ENCODE data around the gene FMO1. TPM values are rescaled to one million over a fixed set of nuclear protein-coding genes. Genes with fewer than 3 reads are reported as not detected.

The FMO1 gene
- total RNA-seq, 1 experiment from 2014 or later: not detected

- BruUV-seq (replicated peaks): no TSS peak
- H3K4me1 Mint-ChIP-seq (ENCODE audit: insufficient read depth, unreplicated experiment): peaks cover 24% of the 10 kb centered on the region
- ChIA-PET POLR2A (interaction anchor here (0.7 to 1.4 kb wide), 4 partner anchors 10 to 1769 kb away, joined by 3 to 7 read pairs (median 4); partner anchors contain the start of genes FMO4 and PRRC2C), CTCF (interaction anchor here (0.6 to 24.0 kb wide), 11 partner anchors 10 to 463 kb away, joined by 3 to 651 read pairs (median 6); partner anchors contain the start of gene FMO4)
- peak; percentile 46 for DNase-seq (ENCODE audit: unreplicated experiment)
- no peaks in the 10 kb centered on the region for H3K36me3 Mint-ChIP-seq (ENCODE audit: insufficient read depth, unreplicated experiment)
- no peaks in the 10 kb centered on the region for H3K27me3 Mint-ChIP-seq (ENCODE audit: insufficient read depth, unreplicated experiment)
- no peaks in the 10 kb centered on the region for H3K9me3 Mint-ChIP-seq (ENCODE audit: unreplicated experiment)
- no peak overlapping the region for H3K4me3 Mint-ChIP-seq (ENCODE audit: unreplicated experiment)
- TF ChIP-seq CTCF (IDR thresholded peaks at IDR 0.05; ENCODE audit: unreplicated experiment): no peak
- intact Hi-C loops (cut with micrococcal nuclease): loop anchor here (10.0 kb wide), 1 partner anchor 150 kb away; no protein-coding TSS in a partner anchor
- peak overlapping the region; percentile 44 for H3K27ac Mint-ChIP-seq (ENCODE audit: low read depth, unreplicated experiment)
Observed at GRCh38 chr1:171254859-171255258, 6.6 kb downstream of the FMO1 start.

- DNase-seq (ENCODE audit: unreplicated experiment): peak; percentile 98
- ChIA-PET POLR2A (interaction anchor here (0.7 to 1.9 kb wide), 5 partner anchors 11 to 59 kb away, joined by 3 to 8 read pairs (median 4); partner anchors contain the start of gene FMO4), CTCF (interaction anchor here (0.5 to 24.0 kb wide), 16 partner anchors 8 to 736 kb away, joined by 3 to 651 read pairs (median 4); partner anchors contain the start of genes FMO1 and FMO4)
- Mint-ChIP-seq H3K9me3 (ENCODE audit: unreplicated experiment) (no peaks in the 10 kb centered on the region), H3K4me3 (ENCODE audit: unreplicated experiment) (no peak overlapping the region), H3K36me3 (ENCODE audit: insufficient read depth, unreplicated experiment) (no peaks in the 10 kb centered on the region), H3K27me3 (ENCODE audit: insufficient read depth, unreplicated experiment) (no peaks in the 10 kb centered on the region), H3K27ac (ENCODE audit: low read depth, unreplicated experiment) (no peak overlapping the region), H3K4me1 (ENCODE audit: insufficient read depth, unreplicated experiment) (peaks cover 24% of the 10 kb centered on the region)
- TF ChIP-seq CTCF (IDR thresholded peaks at IDR 0.05; ENCODE audit: unreplicated experiment): no peak
- no TSS peak for BruUV-seq (replicated peaks)
- intact Hi-C loops (cut with micrococcal nuclease): loop anchor here (10.0 kb wide), 1 partner anchor 148 kb away; no protein-coding TSS in a partner anchor
Observed at GRCh38 chr1:171256940-171257606, 8.8 kb downstream of the FMO1 start.

GRCh38 chr1:171257607-171258076 lies 9.3 kb downstream of the FMO1 start:
- H3K9me3 Mint-ChIP-seq (ENCODE audit: unreplicated experiment): no peaks in the 10 kb centered on the region
- DNase-seq (ENCODE audit: unreplicated experiment): no peak
- CTCF ChIA-PET: interaction anchor here (0.5 to 24.0 kb wide), 12 partner anchors 9 to 1321 kb away, joined by 3 to 651 read pairs (median 4); partner anchors contain the start of genes FMO1 and FMO4
- peaks cover 24% of the 10 kb centered on the region for H3K4me1 Mint-ChIP-seq (ENCODE audit: insufficient read depth, unreplicated experiment)
- POLR2A ChIA-PET: interaction anchor here (0.7 to 1.9 kb wide), 3 partner anchors 10 to 56 kb away, joined by 3 to 8 read pairs (median 3); partner anchors contain the start of gene FMO4
- no TSS peak for BruUV-seq (replicated peaks)
- no peaks in the 10 kb centered on the region for H3K36me3 Mint-ChIP-seq (ENCODE audit: insufficient read depth, unreplicated experiment)
- no peak for TF ChIP-seq CTCF (IDR thresholded peaks at IDR 0.05; ENCODE audit: unreplicated experiment)
- intact Hi-C loops (cut with micrococcal nuclease): loop anchor here (10.0 kb wide), 1 partner anchor 147 kb away; no protein-coding TSS in a partner anchor
- H3K27ac Mint-ChIP-seq (ENCODE audit: low read depth, unreplicated experiment): no peak overlapping the region
- H3K27me3 Mint-ChIP-seq (ENCODE audit: insufficient read depth, unreplicated experiment): no peaks in the 10 kb centered on the region
- H3K4me3 Mint-ChIP-seq (ENCODE audit: unreplicated experiment): no peak overlapping the region

- H3K27ac Mint-ChIP-seq (ENCODE audit: low read depth, unreplicated experiment): no peak overlapping the region
- peaks cover 24% of the 10 kb centered on the region for H3K4me1 Mint-ChIP-seq (ENCODE audit: insufficient read depth, unreplicated experiment)
- no peaks in the 10 kb centered on the region for H3K36me3 Mint-ChIP-seq (ENCODE audit: insufficient read depth, unreplicated experiment)
- no peak for DNase-seq (ENCODE audit: unreplicated experiment)
- no TSS peak for BruUV-seq (replicated peaks)
- H3K9me3 Mint-ChIP-seq (ENCODE audit: unreplicated experiment): no peaks in the 10 kb centered on the region
- CTCF ChIA-PET: interaction anchor here (0.7 to 24.0 kb wide), 8 partner anchors 8 to 1322 kb away, joined by 3 to 651 read pairs (median 4); partner anchors contain the start of genes FMO1 and FMO4
- POLR2A ChIA-PET: interaction anchor here (1.1 to 1.9 kb wide), 3 partner anchors 8 to 55 kb away, joined by 3 to 8 read pairs (median 4); partner anchors contain the start of gene FMO4
- no peak overlapping the region for H3K4me3 Mint-ChIP-seq (ENCODE audit: unreplicated experiment)
- TF ChIP-seq CTCF (IDR thresholded peaks at IDR 0.05; ENCODE audit: unreplicated experiment): no peak
- H3K27me3 Mint-ChIP-seq (ENCODE audit: insufficient read depth, unreplicated experiment): no peaks in the 10 kb centered on the region
- intact Hi-C loops (cut with micrococcal nuclease): loop anchor here (10.0 kb wide), 1 partner anchor 146 kb away; no protein-coding TSS in a partner anchor
Observed at GRCh38 chr1:171258429-171258828, 10.1 kb downstream of the FMO1 start.

All from MCF 10A (cell line).